Immature natural killer cell (primary cell): Measurements from ENCODE around the gene PRKG1. TPM values are rescaled to one million over a fixed set of nuclear protein-coding genes. Genes with fewer than 3 reads are reported as not detected.

ENCODE experiments used
- DNase-seq, 3 donors: peaks; one replicate each; pipeline ENCODE4 v3.0.0; 2022; ENCODE audit warnings: mixed read lengths in 1 of 3
- H3K27ac Mint-ChIP-seq, 6 donors: one replicate each; pipeline ENCODE4 v1.8.0; 2020; ENCODE audit warnings: mixed read lengths in 6 of 6, mild to moderate bottlenecking in 5 of 6, inconsistent platforms in 4 of 6, moderate library complexity in 3 of 6
- H3K27me3 Mint-ChIP-seq, 3 donors: one replicate each; pipeline ENCODE4 v1.8.0; 2020 to 2021; ENCODE audit warnings: low read depth in 3 of 3, mild to moderate bottlenecking in 3 of 3, mixed read lengths in 3 of 3, moderate library complexity in 3 of 3, inconsistent platforms in 1 of 3
- H3K36me3 Mint-ChIP-seq, 3 donors: one replicate each; pipeline ENCODE4 v1.8.0; 2020; ENCODE audit warnings: mixed read lengths in 3 of 3, inconsistent platforms in 2 of 3, mild to moderate bottlenecking in 2 of 3
- H3K4me1 Mint-ChIP-seq, 2 donors: one replicate each; pipeline ENCODE4 v1.8.0; 2020; ENCODE audit warnings: inconsistent platforms in 2 of 2, mild to moderate bottlenecking in 2 of 2, mixed read lengths in 2 of 2, moderate library complexity in 1 of 2
- H3K4me3 Mint-ChIP-seq, 5 donors: one replicate each; pipeline ENCODE4 v1.8.0; 2020; ENCODE audit warnings: mild to moderate bottlenecking in 5 of 5, mixed read lengths in 5 of 5, inconsistent platforms in 3 of 5, moderate library complexity in 3 of 5
- H3K9me3 Mint-ChIP-seq, 6 donors: one replicate each; pipeline ENCODE4 v1.8.0; 2020; ENCODE audit warnings: mild to moderate bottlenecking in 6 of 6, mixed read lengths in 6 of 6, inconsistent platforms in 4 of 6, moderate library complexity in 3 of 6
- polyA plus RNA-seq, 3 donors: library from polyadenylated mRNA; unstranded; fragments of 300-500 nt; fragmentation: Illumina TruSeq; gene quantifications; one replicate each; pipeline ENCODE4 v1.2.3, GENCODE V29; 2021

PRKG1 gene
- polyA plus RNA-seq, 3 donors from 2014 or later = 0.46 TPM; not detected in 2

DNA sequence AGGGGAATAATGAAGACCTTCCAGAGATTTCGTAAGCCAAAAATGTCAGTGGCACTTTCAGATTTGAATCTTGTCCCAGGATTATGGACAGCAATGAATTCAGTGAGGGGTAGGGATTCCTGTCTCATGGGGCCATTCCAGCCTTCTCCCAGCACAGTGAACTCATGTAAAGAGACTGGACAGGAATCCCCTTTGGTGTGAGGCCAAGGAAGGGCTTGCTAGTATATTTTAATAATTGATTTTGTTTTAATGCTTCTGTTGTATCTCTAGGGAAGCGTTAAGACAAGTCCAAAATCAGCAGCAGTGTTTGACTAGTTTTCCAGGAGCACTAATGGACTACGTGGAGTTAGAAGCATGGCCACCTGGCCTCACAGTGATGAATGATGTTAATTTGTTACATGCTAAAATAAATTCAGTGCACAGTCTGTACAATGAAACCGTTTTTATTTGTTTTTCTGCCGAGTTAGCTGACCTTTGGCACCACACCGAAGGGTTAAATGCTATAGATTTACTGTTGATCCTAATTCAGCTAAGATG, 1025.8 kb downstream of the PRKG1 start:
- Mint-ChIP-seq H3K4me3 (no peak overlapping the region), H3K27me3 (no peaks in the 10 kb centered on the region), H3K4me1 (no peaks in the 10 kb centered on the region), H3K27ac (no peak overlapping the region), H3K9me3 (peaks cover 0 to 12% (median 3%) of the 10 kb centered on the region in 6 donors), H3K36me3 (no peaks in the 10 kb centered on the region)
- no peak for DNase-seq

DNA sequence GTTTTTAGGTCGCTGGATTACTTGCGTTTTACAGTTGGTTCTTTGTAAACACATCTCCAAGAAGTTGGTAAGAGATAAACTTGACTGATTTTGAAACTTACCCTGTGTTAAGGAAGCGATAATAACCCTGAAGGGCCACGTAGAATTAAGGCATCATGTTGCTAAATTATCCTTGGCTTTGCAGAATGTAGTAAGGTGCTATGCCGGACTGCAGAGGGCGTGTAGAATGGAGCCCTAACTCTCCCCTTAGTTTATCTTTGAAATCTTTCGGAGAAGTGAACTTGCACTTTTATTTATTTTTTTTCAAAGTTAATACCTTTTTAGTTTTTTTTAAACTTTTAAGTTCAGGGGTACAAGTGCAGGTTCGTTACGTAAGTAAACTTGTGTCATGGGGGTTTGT, 1031.0 kb downstream of the PRKG1 start:
- Mint-ChIP-seq H3K4me1 (no peaks in the 10 kb centered on the region), H3K27ac (no peak overlapping the region), H3K4me3 (no peak overlapping the region), H3K9me3 (peaks cover 0 to 12% (median 2%) of the 10 kb centered on the region in 6 donors), H3K27me3 (no peaks in the 10 kb centered on the region), H3K36me3 (no peaks in the 10 kb centered on the region)
- no peak for DNase-seq

DNA sequence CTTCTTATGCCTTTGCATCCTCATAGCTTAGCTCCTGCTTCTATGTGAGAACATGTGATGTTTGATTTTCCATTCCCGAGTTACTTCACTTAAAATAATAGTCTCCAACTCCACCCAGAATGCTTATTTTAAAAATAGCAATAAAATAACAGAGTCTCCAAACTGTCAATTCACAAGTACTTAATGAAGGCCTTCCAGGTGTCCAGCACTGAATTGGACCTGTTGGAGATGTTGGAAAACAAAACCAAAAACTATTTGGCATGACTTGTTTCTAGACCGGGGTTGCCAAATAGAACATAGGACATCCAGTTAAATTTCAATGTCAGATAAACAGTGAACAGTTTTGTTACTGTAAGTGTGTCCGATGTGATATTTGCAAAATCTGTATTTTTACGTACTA, 1031.7 kb downstream of the PRKG1 start:
- no peak for DNase-seq
- Mint-ChIP-seq H3K4me1 (no peaks in the 10 kb centered on the region), H3K9me3 (peaks cover 0 to 7% (median 4%) of the 10 kb centered on the region in 6 donors), H3K36me3 (no peaks in the 10 kb centered on the region), H3K27me3 (no peaks in the 10 kb centered on the region), H3K27ac (no peak overlapping the region), H3K4me3 (no peak overlapping the region)

DNA sequence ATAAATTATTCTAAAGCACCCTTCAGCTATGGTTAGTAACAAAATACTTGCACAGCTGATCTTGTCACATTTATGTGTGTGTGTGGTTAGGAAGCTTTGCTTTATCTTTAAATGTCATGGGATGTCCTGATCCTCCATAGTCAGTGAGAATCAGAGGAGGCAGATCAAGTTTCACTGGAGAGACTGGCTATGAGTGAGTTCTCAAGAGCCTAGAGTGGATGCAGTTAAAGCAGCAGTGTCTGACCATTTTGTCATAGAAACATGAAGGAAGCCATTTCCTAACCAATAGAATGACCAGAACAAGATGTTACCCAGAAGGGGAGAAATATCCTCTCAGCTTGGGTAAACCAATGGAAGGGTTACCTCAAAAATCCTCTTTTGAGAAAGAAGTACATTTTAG, 1032.6 kb downstream of the PRKG1 start:
- H3K4me3 Mint-ChIP-seq = no peak overlapping the region
- H3K27me3 Mint-ChIP-seq = no peaks in the 10 kb centered on the region
- H3K4me1 Mint-ChIP-seq = no peaks in the 10 kb centered on the region
- H3K9me3 Mint-ChIP-seq = peaks cover 0 to 10% (median 2%) of the 10 kb centered on the region in 6 donors
- H3K27ac Mint-ChIP-seq = no peak overlapping the region
- H3K36me3 Mint-ChIP-seq = no peaks in the 10 kb centered on the region
- no peak for DNase-seq

DNA sequence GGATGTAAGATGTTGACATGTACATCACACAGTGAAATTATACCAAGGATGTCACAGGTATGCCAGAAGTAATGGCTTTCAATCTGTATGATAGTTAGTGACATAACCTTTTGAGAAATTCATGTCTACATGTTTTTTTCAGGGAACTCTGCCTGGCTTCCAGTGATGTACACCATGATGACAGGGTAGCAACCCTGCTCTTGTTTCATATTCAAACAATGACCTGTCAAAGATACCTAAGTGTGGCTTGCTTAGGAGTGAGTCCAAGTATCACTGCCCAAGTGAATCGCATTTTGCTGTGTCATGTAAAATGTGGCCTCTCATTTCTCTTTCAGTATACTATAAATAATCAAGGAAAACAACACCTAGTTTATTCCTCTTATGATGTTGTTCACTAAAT, 1033.9 kb downstream of the PRKG1 start:
- Mint-ChIP-seq H3K4me1 (no peaks in the 10 kb centered on the region), H3K9me3 (peaks cover 0 to 11% (median 3%) of the 10 kb centered on the region in 6 donors), H3K27ac (no peak overlapping the region), H3K27me3 (no peaks in the 10 kb centered on the region), H3K36me3 (no peaks in the 10 kb centered on the region), H3K4me3 (no peak overlapping the region)
- DNase-seq = no peak

DNA sequence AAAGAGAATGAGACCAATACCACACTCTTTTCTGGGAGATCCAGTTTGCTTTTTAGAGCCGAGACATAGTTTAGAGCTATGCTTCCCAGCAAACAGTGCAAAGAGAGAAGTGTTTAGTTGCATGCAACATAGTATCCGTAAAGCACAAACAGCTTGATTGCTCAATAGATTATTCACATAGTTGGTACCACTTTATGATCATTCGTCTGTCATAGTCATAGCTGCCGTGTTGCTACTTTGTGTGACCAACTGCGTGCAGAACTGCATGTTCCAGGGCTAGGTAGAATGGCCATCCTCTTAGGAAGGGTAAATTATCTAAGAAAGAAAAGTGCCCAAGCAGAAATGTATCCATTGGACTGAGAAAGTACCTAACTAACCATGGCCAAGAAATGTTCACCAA, 1036.3 kb downstream of the PRKG1 start:
- no peaks in the 10 kb centered on the region for H3K4me1 Mint-ChIP-seq
- H3K36me3 Mint-ChIP-seq = no peaks in the 10 kb centered on the region
- no peaks in the 10 kb centered on the region for H3K27me3 Mint-ChIP-seq
- no peak overlapping the region for H3K27ac Mint-ChIP-seq
- H3K9me3 Mint-ChIP-seq = peaks cover 0 to 12% (median 3%) of the 10 kb centered on the region in 6 donors
- H3K4me3 Mint-ChIP-seq = no peak overlapping the region
- DNase-seq = no peak

DNA sequence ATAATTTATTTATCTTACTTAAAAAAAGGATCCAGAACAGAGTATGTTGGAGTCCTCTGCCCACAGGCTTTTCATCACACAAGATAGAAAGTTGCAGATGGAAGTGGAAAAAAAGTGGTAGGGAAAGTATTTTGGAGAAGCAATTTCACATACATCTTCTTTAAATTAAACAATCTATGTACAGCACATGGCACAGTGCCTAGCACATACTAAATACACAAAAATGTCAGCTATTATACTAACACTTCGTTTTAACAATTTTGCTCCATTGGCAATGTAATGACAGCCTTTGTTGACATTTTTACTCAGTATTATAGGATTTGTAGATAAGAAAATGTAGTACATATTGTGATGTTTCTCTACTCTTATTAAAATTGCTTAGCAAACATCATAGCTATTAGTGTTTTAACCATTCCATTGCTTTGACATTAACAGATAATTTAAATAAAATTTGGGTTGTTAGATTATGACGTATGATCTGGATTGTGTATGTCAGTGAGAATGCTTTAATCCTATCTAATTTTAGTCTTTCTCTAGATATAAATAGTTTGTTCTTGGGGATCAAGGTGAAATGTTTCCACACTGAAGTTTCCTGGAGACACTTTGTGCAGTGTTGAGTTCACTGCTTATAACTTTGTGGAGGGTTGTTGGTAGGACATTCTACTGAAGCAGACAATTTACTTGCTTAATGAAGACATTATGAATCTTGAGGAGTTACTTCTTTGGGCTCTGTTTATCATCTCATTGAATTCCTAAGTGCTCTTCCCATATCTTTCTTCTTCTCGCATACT, 1037.0 kb downstream of the PRKG1 start:
- peaks cover 0 to 12% (median 4%) of the 10 kb centered on the region in 6 donors for H3K9me3 Mint-ChIP-seq
- no peak overlapping the region for H3K4me3 Mint-ChIP-seq
- H3K27me3 Mint-ChIP-seq = no peaks in the 10 kb centered on the region
- H3K4me1 Mint-ChIP-seq = no peaks in the 10 kb centered on the region
- H3K36me3 Mint-ChIP-seq = no peaks in the 10 kb centered on the region
- DNase-seq = no peak
- no peak overlapping the region for H3K27ac Mint-ChIP-seq

DNA sequence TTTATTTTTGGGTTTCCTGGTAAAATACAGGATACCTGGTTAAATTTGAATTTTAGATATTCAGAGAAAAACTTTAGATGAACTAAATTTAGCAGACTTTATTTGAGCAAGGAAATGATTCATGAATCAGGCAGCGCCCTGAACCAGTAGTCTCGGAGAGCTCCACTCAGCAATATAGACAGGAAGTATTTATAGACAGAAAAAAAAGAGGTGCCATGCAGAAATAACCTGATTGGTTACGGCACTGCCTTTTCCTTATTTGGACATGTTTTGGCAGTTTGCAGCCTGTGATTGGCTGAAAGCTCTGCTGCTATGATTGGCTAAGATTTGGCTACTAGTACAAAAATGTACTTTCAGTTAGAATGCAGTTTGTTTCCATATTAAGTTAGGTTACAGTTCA, 1041.5 kb downstream of the PRKG1 start:
- no peaks in the 10 kb centered on the region for H3K4me1 Mint-ChIP-seq

DNA sequence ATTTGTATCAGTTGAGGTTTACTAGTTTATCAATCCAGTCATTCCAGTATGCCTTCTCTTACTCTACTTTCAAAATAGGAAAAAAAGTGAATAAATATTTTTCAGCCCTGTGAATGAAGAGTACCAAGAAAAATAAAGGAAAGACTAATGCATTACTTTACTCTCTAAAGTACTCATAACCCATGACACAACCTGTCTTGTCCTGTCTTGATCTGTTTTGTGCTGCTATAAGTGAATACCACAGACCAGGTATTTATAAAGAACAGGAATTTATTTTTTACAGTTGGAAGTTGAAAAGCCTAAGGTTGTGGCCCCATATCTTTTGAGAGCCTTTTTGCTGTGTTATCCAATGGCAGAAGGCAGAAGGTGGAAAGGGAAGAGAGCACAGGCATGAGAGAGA, 1045.2 kb downstream of the PRKG1 start:
- Mint-ChIP-seq H3K27me3 (no peaks in the 10 kb centered on the region), H3K4me3 (no peak overlapping the region), H3K4me1 (no peaks in the 10 kb centered on the region), H3K9me3 (peaks cover 0 to 18% (median 4%) of the 10 kb centered on the region in 6 donors), H3K27ac (no peak overlapping the region), H3K36me3 (no peaks in the 10 kb centered on the region)
- DNase-seq = no peak

More for the DNA sequence above, 1041.5 kb downstream of the PRKG1 start:
- no peaks in the 10 kb centered on the region for H3K27me3 Mint-ChIP-seq
- H3K36me3 Mint-ChIP-seq = no peaks in the 10 kb centered on the region
- no peak for DNase-seq
- peaks cover 0 to 18% (median 5%) of the 10 kb centered on the region in 6 donors for H3K9me3 Mint-ChIP-seq
- no peak overlapping the region for H3K4me3 Mint-ChIP-seq
- no peak overlapping the region for H3K27ac Mint-ChIP-seq

DNA sequence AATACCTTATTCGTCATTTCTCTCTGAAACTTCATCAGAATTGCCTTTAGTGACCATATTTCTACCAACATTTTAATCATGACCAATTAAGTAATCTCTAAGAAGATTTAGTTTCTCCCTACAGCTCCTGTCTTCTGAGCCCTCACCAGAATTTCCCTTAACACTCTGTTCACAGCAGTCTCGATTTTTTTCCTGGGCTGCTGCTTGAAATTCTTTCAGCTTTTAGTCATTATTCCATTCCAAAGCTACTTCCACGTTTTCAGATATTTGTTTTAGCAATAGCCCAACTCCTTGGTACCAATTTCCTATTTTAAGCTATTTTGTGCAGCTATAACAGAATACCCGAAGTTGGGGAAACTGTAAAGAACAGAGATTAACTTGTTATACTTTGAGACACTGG, 1047.4 kb downstream of the PRKG1 start:
- Mint-ChIP-seq H3K9me3 (peaks cover 0 to 13% (median 3%) of the 10 kb centered on the region in 6 donors), H3K36me3 (no peaks in the 10 kb centered on the region)

DNA sequence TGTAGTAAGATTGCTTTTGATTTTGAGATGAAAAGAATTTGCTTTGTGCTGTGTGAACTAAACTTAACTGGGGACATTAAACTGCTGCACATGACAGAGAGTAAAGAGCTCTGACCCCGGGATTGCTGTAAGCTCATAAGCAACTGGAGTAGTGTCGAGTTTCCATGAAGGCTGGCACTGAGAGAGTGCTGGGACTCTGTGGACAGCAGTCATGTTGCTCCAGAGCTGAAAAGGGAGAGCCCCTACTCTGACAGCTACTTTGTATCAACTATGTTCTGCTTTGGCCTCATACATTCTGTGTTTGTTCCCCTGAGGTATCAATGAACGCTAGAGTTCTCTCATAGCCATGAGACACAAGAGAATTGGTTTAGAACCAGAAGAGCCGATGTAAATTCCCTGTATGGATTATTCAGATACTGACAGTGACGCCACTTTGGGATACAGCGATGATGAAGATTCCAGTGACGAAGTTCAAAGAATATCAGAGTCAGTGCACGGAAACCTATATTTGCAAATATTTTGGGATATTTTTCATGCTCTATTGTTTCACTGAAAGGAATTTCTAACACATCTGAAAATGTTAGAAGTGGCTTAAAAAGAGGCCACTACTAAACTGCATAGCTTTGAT, 1053.9 kb downstream of the PRKG1 start:
- no peak overlapping the region for H3K27ac Mint-ChIP-seq
- no peak for DNase-seq
- no peaks in the 10 kb centered on the region for H3K36me3 Mint-ChIP-seq
- no peak overlapping the region for H3K4me3 Mint-ChIP-seq
- no peaks in the 10 kb centered on the region for H3K4me1 Mint-ChIP-seq
- H3K27me3 Mint-ChIP-seq = no peaks in the 10 kb centered on the region
- H3K9me3 Mint-ChIP-seq = peaks cover 0 to 11% (median 2%) of the 10 kb centered on the region in 6 donors

More for the DNA sequence above, 1047.4 kb downstream of the PRKG1 start:
- Mint-ChIP-seq H3K4me1 (no peaks in the 10 kb centered on the region), H3K4me3 (no peak overlapping the region), H3K27ac (no peak overlapping the region), H3K27me3 (no peaks in the 10 kb centered on the region)
- DNase-seq = no peak

DNA sequence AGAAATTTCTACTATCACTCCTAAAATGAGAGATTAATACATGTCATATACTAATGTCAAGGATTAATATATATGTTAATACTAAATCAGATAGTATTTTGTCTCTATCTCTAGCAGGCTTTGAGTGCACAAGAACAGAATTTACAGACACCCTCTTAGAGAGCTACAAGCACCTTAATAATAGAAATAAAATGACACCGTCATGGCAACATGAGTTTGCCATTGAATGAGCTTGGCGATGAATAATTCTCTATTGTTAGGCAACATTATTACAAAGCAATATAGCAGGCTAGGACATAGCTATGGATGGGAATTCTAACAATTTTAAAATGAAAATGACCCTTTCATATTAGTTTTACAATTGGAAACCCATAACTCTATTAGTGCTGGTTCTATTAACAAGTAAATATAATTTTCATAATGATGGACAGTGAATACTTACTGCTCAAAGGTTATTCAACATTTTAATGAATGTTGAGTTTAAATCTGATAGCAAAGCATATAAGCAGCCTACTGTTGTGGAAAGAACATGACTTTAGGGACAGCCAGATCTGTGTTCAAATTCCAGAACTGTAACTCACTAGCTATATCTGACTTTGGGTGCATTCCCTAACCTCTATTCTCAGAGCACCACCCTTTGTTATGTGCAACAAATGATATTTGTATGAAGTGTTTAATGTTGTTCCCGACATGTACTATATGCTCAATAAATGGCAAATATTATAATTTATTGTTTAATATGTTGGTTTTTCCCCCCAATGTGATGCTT, 1055.3 kb downstream of the PRKG1 start:
- Mint-ChIP-seq H3K27me3 (no peaks in the 10 kb centered on the region), H3K27ac (no peak overlapping the region), H3K9me3 (peaks cover 0 to 10% (median 2%) of the 10 kb centered on the region in 6 donors), H3K36me3 (no peaks in the 10 kb centered on the region), H3K4me3 (no peak overlapping the region), H3K4me1 (no peaks in the 10 kb centered on the region)
- no peak for DNase-seq

DNA sequence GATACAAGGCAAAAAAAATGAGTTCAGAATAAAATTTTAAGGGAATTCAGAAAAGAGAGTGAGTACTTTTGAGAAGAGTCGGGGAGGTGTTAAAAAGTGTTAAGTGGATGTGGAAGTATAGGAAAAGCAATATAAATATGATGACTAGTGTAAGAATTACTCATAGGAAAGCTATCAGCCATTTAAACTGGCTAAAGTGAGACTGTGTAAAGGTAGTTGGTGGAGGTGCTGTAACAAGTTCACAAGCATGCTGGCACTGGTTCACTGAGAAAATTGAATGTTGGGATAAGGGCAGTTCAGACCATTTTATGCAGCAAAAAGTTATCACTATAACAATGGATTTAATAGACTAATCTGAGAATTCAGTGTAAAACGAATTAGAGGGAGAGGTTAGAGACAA, 1060.8 kb downstream of the PRKG1 start:
- no peaks in the 10 kb centered on the region for H3K4me1 Mint-ChIP-seq
- no peaks in the 10 kb centered on the region for H3K36me3 Mint-ChIP-seq

DNA sequence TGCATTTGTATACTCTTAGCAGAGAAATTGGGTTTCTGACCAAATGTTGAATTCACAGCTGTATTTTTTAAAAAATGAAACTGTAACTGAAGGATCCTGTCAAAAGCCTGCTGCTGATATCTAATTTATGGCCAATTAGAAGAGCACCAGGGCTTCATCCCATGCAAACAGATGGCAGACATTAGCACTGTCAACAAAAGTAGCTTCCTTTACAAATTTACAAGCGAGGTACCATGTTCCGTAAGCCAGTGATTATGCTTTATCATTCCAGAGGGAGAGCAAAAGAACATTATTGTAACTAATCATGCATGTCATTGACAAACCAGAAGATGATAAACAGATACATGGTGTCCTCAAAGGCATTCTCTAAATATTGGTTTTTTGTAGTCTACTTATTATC, 1062.6 kb downstream of the PRKG1 start:
- Mint-ChIP-seq H3K4me1 (no peaks in the 10 kb centered on the region), H3K27ac (no peak overlapping the region), H3K36me3 (peaks cover 0 to 3% (median 0%) of the 10 kb centered on the region in 3 donors), H3K27me3 (peaks cover 0 to 2% (median 0%) of the 10 kb centered on the region in 3 donors), H3K9me3 (peaks cover 0 to 3% (median 0%) of the 10 kb centered on the region in 6 donors), H3K4me3 (no peak overlapping the region)
- DNase-seq = no peak

More for the DNA sequence above, 1060.8 kb downstream of the PRKG1 start:
- Mint-ChIP-seq H3K4me3 (no peak overlapping the region), H3K27ac (no peak overlapping the region), H3K27me3 (no peaks in the 10 kb centered on the region), H3K9me3 (peaks cover 0 to 2% (median 0%) of the 10 kb centered on the region in 6 donors)
- no peak for DNase-seq
